Epithelial cell of proximal tubule (primary cell): ENCODE results near the gene CHAF1B. TPM values are rescaled to one million over a fixed set of nuclear protein-coding genes. Genes with fewer than 3 reads are reported as not detected.
"Not testable (repeated sequence)": the region's sequence is repeated elsewhere in the genome, so short reads cannot be mapped to it uniquely, and the experiment has no call there.

Experiments used
- DNase-seq: peaks from one replicate; pipeline ENCODE4 v3.0.0-alpha.2; 2011; ENCODE audit warnings: low read depth
- H3K4me3 ChIP-seq: 2 replicates; pipeline ENCODE4 v1.5.1; 2011; ENCODE audit warnings: low read depth, mild to moderate bottlenecking, low read length
- CTCF ChIP-seq: conservative IDR thresholded peaks from 2 replicates; pipeline ENCODE4 v1.5.1; 2012; ENCODE audit warnings: low read depth, mild to moderate bottlenecking, low read length
- total RNA-seq: library from RNA; depleted of rRNA; stranded (reverse); fragments of >200 nt; gene quantifications from 2 replicates; pipeline ENCODE4 v1.2.3, GENCODE V29; 2015

The CHAF1B gene
- total RNA-seq, result 8.5 and 21.8 TPM in 2 replicates

- H3K4me3 ChIP-seq, result peak within 1 kb of the TSS; percentile 68
Measured at GRCh38 chr21:36385233-36386030, at the start of gene CHAF1B. CHAF1B (plus strand) TSS chr21:36385392; CDS start chr21:36386137, 745 bp downstream.

GRCh38 chr21:36337099-36337509 is 48.1 kb upstream of the CHAF1B start:
- DNase-seq, result no peak
- no peak overlapping the region for H3K4me3 ChIP-seq

More at GRCh38 chr21:36385233-36386030, at the start of gene CHAF1B:
- DNase-seq, result no peak
- no peak for TF ChIP-seq CTCF

GRCh38 chr21:36338975-36339374 is 46.2 kb upstream of the CHAF1B start:
- no peak for TF ChIP-seq CTCF
- H3K4me3 ChIP-seq, result no peak overlapping the region
- no peak for DNase-seq

More at GRCh38 chr21:36337099-36337509, 48.1 kb upstream of the CHAF1B start:
- no peak for TF ChIP-seq CTCF

- not testable (repeated sequence) for DNase-seq, H3K4me3 ChIP-seq
Measured at GRCh38 chr21:36342581-36342980, 42.6 kb upstream of the CHAF1B start.

- no peak for TF ChIP-seq CTCF
- no peak overlapping the region for H3K4me3 ChIP-seq
- DNase-seq, result no peak
Measured at GRCh38 chr21:36344931-36345330, 40.3 kb upstream of the CHAF1B start.

- no peak overlapping the region for H3K4me3 ChIP-seq
- DNase-seq, result no peak
- TF ChIP-seq CTCF, result no peak
Measured at GRCh38 chr21:36347278-36347961, 37.8 kb upstream of the CHAF1B start.

- TF ChIP-seq CTCF, result no peak
- H3K4me3 ChIP-seq, result no peak overlapping the region
- DNase-seq, result no peak
Measured at GRCh38 chr21:36347962-36348328, 37.2 kb upstream of the CHAF1B start.
